Activated naive CD8-positive, alpha-beta T cell (primary cell): ENCODE measurements around the gene ARVCF.
"Not testable (repeated sequence)": the region's sequence is repeated elsewhere in the genome, so short reads cannot be mapped to it uniquely, and the experiment has no call there.

Experiments
- H3K27ac Mint-ChIP-seq: one replicate; pipeline ENCODE4 v1.8.0; 2021; ENCODE audit warnings: mixed read lengths
- H3K27me3 Mint-ChIP-seq: one replicate; pipeline ENCODE4 v1.8.0; 2021; ENCODE audit warnings: mixed read lengths
- H3K36me3 Mint-ChIP-seq: one replicate; pipeline ENCODE4 v1.8.0; 2021; ENCODE audit warnings: mixed read lengths
- H3K4me1 Mint-ChIP-seq: one replicate; pipeline ENCODE4 v1.8.0; 2021; ENCODE audit warnings: low read depth, mixed read lengths
- H3K4me3 Mint-ChIP-seq: one replicate; pipeline ENCODE4 v1.8.0; 2021; ENCODE audit warnings: mild to moderate bottlenecking, mixed read lengths
- H3K9me3 Mint-ChIP-seq: one replicate; pipeline ENCODE4 v1.8.0; 2021; ENCODE audit warnings: low read depth, mixed read lengths

The ARVCF gene

GRCh38 chr22:19935123-19935718, 81.4 kb downstream of the ARVCF start:
- Mint-ChIP-seq H3K9me3 (peaks cover 12% of the 10 kb centered on the region), H3K36me3 (peaks cover 27% of the 10 kb centered on the region)
- not testable (repeated sequence) for H3K27ac Mint-ChIP-seq, H3K27me3 Mint-ChIP-seq, H3K4me1 Mint-ChIP-seq, H3K4me3 Mint-ChIP-seq

DNA sequence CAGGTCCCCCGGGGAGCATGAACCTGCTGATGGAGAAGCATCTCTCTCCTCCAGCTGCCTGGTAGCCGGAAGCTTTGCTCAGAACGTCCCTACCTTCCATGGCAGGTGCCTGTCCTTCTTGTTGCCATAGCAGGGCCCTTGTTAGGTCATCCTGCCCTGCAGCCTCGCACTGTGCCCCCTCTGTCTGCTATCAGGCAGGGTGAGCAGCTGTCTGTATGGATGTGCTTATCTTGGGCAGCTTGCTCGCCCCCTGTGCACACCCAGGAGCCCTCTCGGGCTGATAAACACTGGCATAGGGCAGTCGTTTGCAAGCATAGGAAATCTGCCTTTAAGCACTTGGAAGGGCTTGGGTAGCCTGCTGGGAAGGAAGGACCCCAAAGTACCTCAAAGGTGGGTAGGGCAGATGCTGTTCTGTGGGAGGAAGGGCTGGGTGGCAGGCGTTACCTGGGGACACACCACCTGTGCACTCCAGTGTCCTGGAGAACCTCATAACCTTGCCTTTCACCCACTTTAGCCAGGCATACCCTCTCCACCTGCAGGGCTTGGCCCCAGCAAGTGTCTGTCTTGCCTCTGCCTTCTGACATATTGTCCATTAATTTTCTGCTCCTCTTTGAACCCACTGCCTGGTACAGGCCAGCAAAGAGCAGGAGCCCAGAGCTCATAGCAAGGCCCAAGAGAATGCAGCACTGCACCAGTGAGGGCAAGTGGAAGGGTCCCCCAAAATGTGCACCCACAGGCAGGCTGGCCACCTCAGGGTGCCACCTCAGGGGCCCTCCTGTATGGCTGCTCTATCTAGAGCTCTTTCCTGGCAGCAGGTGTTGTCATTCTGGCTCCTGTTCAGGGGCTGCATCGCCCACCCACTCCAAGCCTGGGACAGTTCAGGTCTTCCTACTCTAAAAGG, 83.0 kb downstream of the ARVCF start:
- no peaks in the 10 kb centered on the region for H3K27me3 Mint-ChIP-seq
- no peak overlapping the region for H3K4me3 Mint-ChIP-seq
- H3K36me3 Mint-ChIP-seq: peaks cover 27% of the 10 kb centered on the region
- no peak overlapping the region for H3K27ac Mint-ChIP-seq
- H3K9me3 Mint-ChIP-seq: peaks cover 12% of the 10 kb centered on the region
- H3K4me1 Mint-ChIP-seq: no peaks in the 10 kb centered on the region

GRCh38 chr22:19932367-19933206, 84.0 kb downstream of the ARVCF start:
- Mint-ChIP-seq H3K27me3 (no peaks in the 10 kb centered on the region), H3K27ac (no peak overlapping the region), H3K36me3 (peaks cover 22% of the 10 kb centered on the region), H3K4me3 (no peak overlapping the region), H3K9me3 (peaks cover 12% of the 10 kb centered on the region), H3K4me1 (no peaks in the 10 kb centered on the region)

DNA sequence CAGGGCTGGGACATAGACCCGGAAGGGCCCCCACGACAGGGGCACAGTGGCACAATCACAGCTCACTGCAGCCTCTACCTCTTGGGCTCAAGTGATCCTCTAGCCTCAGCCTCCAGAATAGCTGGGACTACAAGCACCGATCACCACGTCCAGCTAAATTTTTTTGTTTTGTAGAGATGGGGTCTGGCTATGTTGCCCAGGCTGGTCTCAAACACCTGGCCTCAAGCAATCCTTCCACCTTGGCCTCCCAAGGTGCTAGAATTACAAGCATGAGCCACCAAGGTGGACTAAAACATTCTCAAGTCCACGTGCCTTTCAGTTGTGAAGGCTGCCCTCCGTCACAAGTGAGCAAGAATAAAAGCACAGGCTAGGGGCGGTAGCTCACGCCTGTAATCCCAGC, 85.1 kb downstream of the ARVCF start:
- Mint-ChIP-seq H3K27ac (no peak overlapping the region), H3K36me3 (peaks cover 13% of the 10 kb centered on the region), H3K27me3 (no peaks in the 10 kb centered on the region), H3K9me3 (peaks cover 6% of the 10 kb centered on the region), H3K4me1 (no peaks in the 10 kb centered on the region), H3K4me3 (no peak overlapping the region)

DNA sequence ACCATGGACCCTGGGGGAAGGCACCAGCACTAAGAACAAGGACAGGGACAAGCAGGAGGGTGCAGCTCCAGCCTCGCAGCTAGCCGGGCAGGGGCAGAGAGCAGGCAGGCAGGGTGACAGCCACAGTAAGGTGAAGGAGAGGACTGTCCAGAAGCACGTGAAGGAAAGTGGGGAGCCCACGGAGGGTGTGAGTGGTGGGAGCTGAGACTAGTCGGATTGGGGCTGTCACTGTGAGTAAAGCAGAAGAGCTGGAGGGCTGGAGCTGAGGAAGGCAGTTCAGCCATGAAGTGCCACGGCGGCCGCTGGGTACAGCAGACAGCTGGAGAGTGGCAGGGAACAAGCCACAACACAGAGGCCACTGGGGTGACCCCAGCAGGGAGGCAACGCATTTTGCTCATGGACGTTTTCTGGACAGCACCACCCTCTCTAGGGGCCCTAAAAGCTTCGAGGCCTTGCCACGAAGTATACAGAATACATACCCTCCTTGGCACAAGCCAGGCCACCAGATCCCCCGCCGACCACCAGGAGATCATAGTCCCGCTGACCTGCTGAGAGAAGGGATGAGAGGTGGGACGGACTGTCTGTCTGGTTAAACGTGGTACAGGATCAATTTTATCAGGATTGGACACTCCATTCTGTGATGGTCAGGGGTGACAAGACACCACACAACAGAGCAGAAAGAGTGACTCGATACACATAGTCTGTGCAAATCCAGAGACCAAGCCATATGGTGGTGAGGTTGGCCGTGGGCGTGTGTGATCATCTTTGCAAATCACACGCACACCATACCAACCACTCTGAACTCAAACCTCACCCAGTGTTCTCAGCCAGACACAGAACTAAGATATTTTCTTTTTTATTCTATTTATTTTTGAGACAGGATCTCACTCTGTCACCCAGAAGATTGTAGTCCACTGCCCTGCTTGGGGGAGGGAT, 85.8 kb downstream of the ARVCF start:
- Mint-ChIP-seq H3K36me3 (peaks cover 7% of the 10 kb centered on the region), H3K27ac (no peak overlapping the region), H3K4me3 (no peak overlapping the region), H3K27me3 (no peaks in the 10 kb centered on the region), H3K9me3 (no peaks in the 10 kb centered on the region), H3K4me1 (no peaks in the 10 kb centered on the region)

- H3K4me1 Mint-ChIP-seq: no peaks in the 10 kb centered on the region
- H3K9me3 Mint-ChIP-seq: no peaks in the 10 kb centered on the region
- H3K27me3 Mint-ChIP-seq: no peaks in the 10 kb centered on the region
- H3K27ac Mint-ChIP-seq: no peak overlapping the region
- no peak overlapping the region for H3K4me3 Mint-ChIP-seq
- no peaks in the 10 kb centered on the region for H3K36me3 Mint-ChIP-seq
Observed at GRCh38 chr22:19929586-19930550, 86.8 kb downstream of the ARVCF start.

DNA sequence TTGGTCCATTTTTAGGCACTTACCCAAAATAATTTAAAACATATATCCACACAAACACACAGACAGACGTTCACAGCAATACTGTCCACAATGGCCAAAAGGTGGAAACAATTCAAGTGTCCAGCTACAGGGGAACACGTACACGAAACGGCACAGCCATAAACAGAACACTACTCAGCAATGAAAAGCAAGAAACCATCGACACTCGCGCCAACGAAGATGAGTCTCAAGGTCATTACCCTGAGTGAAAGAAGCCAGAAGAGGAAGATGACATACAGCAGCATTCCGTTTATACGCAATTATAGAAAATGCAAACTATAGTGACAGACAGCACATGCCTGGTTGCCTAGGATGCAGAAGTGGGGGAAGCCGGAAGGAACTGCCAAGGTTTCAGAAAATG, 88.4 kb downstream of the ARVCF start:
- H3K4me3 Mint-ChIP-seq: no peak overlapping the region
- H3K9me3 Mint-ChIP-seq: no peaks in the 10 kb centered on the region
- no peaks in the 10 kb centered on the region for H3K36me3 Mint-ChIP-seq
- no peaks in the 10 kb centered on the region for H3K27me3 Mint-ChIP-seq
- H3K4me1 Mint-ChIP-seq: no peaks in the 10 kb centered on the region
- no peak overlapping the region for H3K27ac Mint-ChIP-seq

DNA sequence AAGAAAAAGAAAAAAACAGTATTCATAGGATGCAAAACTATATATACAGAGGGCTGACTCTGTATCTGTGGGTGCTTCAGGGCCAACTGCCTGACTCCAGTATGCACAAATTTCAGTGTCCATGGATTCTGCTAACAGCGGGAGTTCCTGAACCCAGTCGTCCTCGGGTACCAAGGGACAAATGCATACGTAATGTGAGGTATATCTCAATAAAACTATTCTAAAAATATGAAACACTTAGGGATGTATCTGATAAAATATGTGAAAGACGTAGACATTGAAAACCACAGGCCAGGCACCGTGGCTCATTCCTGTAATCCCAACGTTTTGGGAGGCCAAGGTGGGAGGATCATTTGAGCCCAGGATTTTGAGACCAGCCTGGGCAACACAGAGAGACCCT, 88.9 kb downstream of the ARVCF start:
- Mint-ChIP-seq H3K4me3 (no peak overlapping the region), H3K36me3 (no peaks in the 10 kb centered on the region), H3K9me3 (no peaks in the 10 kb centered on the region), H3K4me1 (no peaks in the 10 kb centered on the region), H3K27me3 (no peaks in the 10 kb centered on the region), H3K27ac (no peak overlapping the region)

GRCh38 chr22:19926028-19926427, 90.6 kb downstream of the ARVCF start:
- not testable (repeated sequence) for H3K36me3 Mint-ChIP-seq, H3K9me3 Mint-ChIP-seq, H3K27me3 Mint-ChIP-seq, H3K27ac Mint-ChIP-seq, H3K4me3 Mint-ChIP-seq, H3K4me1 Mint-ChIP-seq

DNA sequence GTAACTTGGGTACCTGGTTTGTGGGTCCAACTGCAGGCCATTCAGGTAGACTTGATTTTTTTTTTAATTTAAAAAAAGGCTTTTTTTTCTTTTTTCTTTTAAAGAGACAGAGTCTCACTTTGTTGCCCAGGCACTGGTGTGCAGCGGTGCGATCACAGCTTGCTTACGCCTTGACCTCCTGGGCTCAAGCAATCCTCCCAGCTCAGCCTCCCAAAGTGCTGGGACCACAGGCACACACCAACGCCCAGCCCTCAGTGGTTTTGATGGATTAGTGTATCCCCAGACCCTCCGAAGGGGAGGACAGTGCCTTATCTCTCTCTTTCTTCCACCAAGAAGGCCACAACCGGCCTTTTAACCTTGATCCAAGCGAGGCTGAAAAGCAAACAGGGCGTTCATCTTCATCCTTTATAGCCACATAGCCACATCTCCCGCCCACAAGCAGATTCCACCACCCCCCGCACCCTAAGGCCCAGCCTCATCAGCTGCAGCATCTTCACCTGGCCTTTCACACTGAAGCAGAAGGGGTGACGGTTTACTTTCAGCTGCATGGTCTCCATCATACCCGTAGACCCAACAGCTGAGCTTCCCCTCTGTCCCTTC, 92.6 kb downstream of the ARVCF start:
- Mint-ChIP-seq H3K36me3 (no peaks in the 10 kb centered on the region), H3K4me1 (no peaks in the 10 kb centered on the region)

GRCh38 chr22:19921544-19922081, 95.0 kb downstream of the ARVCF start:
- Mint-ChIP-seq H3K4me1 (no peaks in the 10 kb centered on the region), H3K27me3 (no peaks in the 10 kb centered on the region), H3K4me3 (no peak overlapping the region), H3K27ac (no peak overlapping the region), H3K9me3 (no peaks in the 10 kb centered on the region), H3K36me3 (peaks cover 2% of the 10 kb centered on the region)

More for the DNA sequence above, 92.6 kb downstream of the ARVCF start:
- no peaks in the 10 kb centered on the region for H3K9me3 Mint-ChIP-seq
- no peak overlapping the region for H3K27ac Mint-ChIP-seq
- no peak overlapping the region for H3K4me3 Mint-ChIP-seq
- H3K27me3 Mint-ChIP-seq: no peaks in the 10 kb centered on the region
